MCF 10A (cell line): ENCODE results near the gene ACTN1. TPM values are rescaled to one million over a fixed set of nuclear protein-coding genes. Genes with fewer than 3 reads are reported as not detected.
"Not testable (repeated sequence)": the region's sequence is repeated elsewhere in the genome, so short reads cannot be mapped to it uniquely, and the experiment has no call there.

Experiments used
- Bru-seq: library from RNA; stranded (reverse); fragments of 400-500 nt; gene quantifications from one replicate; lab custom pipeline; 2021; lab: Mats Ljungman, UMichigan
- BruChase-seq, 2 experiments: library from RNA; stranded (reverse); fragments of 400-500 nt; gene quantifications; one replicate each; lab custom pipeline; 2021; lab: Mats Ljungman, UMichigan
- BruUV-seq: library from RNA; stranded (reverse); fragments of 400-500 nt; replicated peaks from 2 replicates; lab custom pipeline; 2021; lab: Mats Ljungman, UMichigan
- CTCF ChIA-PET: fragments of 300-600 bp; sonication (Branson Sonifier 250); formaldehyde crosslinking; extraction: SDS; loops from one replicate; lab custom pipeline; 2021; ENCODE audit warnings: antibody characterized with exemption, inconsistent platforms; lab: Yijun Ruan, JAX
- POLR2A ChIA-PET: fragments of 300-600, 350-650 bp; sonication (Branson Sonifier 250); formaldehyde crosslinking; extraction: SDS; loops from one replicate; lab custom pipeline; 2020; ENCODE audit warnings: antibody characterized with exemption, inconsistent platforms; lab: Yijun Ruan, JAX
- DNase-seq: peaks from one replicate; pipeline ENCODE4 v3.0.0-alpha.2; 2018; ENCODE audit not compliant: unreplicated experiment
- H3K27ac Mint-ChIP-seq: one replicate; pipeline ENCODE4 v1.8.0; 2022; ENCODE audit warnings: mild to moderate bottlenecking, low read depth, mixed read lengths; ENCODE audit not compliant: unreplicated experiment
- H3K27me3 Mint-ChIP-seq: one replicate; pipeline ENCODE4 v1.8.0; 2022; ENCODE audit warnings: mixed read lengths; ENCODE audit not compliant: insufficient read depth, unreplicated experiment
- H3K36me3 Mint-ChIP-seq: one replicate; pipeline ENCODE4 v1.8.0; 2022; ENCODE audit warnings: mild to moderate bottlenecking, moderate library complexity, mixed read lengths; ENCODE audit not compliant: insufficient read depth, unreplicated experiment
- H3K4me1 Mint-ChIP-seq: one replicate; pipeline ENCODE4 v1.8.0; 2022; ENCODE audit warnings: mixed read lengths; ENCODE audit not compliant: insufficient read depth, unreplicated experiment
- H3K4me3 Mint-ChIP-seq: one replicate; pipeline ENCODE4 v1.8.0; 2022; ENCODE audit warnings: mild to moderate bottlenecking, moderate library complexity, mixed read lengths; ENCODE audit not compliant: unreplicated experiment
- H3K9me3 Mint-ChIP-seq: one replicate; pipeline ENCODE4 v1.8.0; 2022; ENCODE audit warnings: mixed read lengths; ENCODE audit not compliant: unreplicated experiment
- CTCF ChIP-seq: fragments of 200-600 bp; IDR thresholded peaks from one replicate; pipeline ENCODE4 v1.8.0; 2022; ENCODE audit warnings: antibody characterized with exemption, mild to moderate bottlenecking; ENCODE audit not compliant: unreplicated experiment
- intact Hi-C: fragments of 100-400 bp; cut with micrococcal nuclease; formaldehyde crosslinking; loops from 2 replicates; pipeline ENCODE4 v1.14.1; 2022
- long read RNA-seq: library from polyadenylated mRNA; stranded (forward); transcript quantifications from one replicate; pipeline ENCODE4 v2.0.0, GENCODE V29; 2022
- total RNA-seq: library from RNA; stranded (reverse); gene quantifications from 2 replicates; pipeline ENCODE4 v1.2.3, GENCODE V29; 2022

ACTN1 gene
- total RNA-seq, result 239 and 312 TPM in 2 replicates
- Bru-seq, nascent RNA, result percentile 89 among the genes with signal in this experiment
- percentile 87 among the genes with signal in this experiment for BruChase-seq, experiment 1, labeled RNA remaining after a 6-hour chase
- percentile 84 among the genes with signal in this experiment for BruChase-seq, experiment 2, labeled RNA remaining after a 2-hour chase
- long read RNA-seq, full-length matches to known transcripts, result 1,050 of 1,215 reads
- long read RNA-seq, partial matches to known transcripts, result 74 of 1,215 reads
- long read RNA-seq, other reads (novel, unspliced or antisense), result 91 of 1,215 reads

GRCh38 chr14:68979021-68979721, at the start of gene ACTN1:
Gene ACTN1 (minus strand): TSS chr14:68979302. CDS start chr14:68979056, 246 bp downstream.
- intact Hi-C loops, result loop anchor here (1.0 to 2.0 kb wide), 2 partner anchors 39 to 112 kb away; no protein-coding TSS in a partner anchor
- Mint-ChIP-seq H3K27ac (peak within 1 kb of the TSS; percentile 95), H3K4me1 (peaks cover 56% of the 10 kb centered on the region), H3K27me3 (no peaks in the 10 kb centered on the region), H3K36me3 (peaks cover 11% of the 10 kb centered on the region), H3K9me3 (no peaks in the 10 kb centered on the region), H3K4me3 (peak within 1 kb of the TSS; percentile 78)
- ChIA-PET CTCF (interaction anchor here (0.6 to 0.7 kb wide), 2 partner anchors 117 to 894 kb away, joined by 3 read pairs; no protein-coding TSS in a partner anchor), POLR2A (interaction anchor here (0.7 to 2.2 kb wide), 9 partner anchors 9 to 87 kb away, joined by 3 to 28 read pairs (median 4); no protein-coding TSS in a partner anchor)
- no TSS peak for BruUV-seq
- peak; percentile 98 for DNase-seq
- no peak for TF ChIP-seq CTCF

GRCh38 chr14:69027242-69027913, 48.3 kb upstream of the ACTN1 start:
- DNase-seq, result no peak
- H3K9me3 Mint-ChIP-seq, result no peaks in the 10 kb centered on the region
- H3K27ac Mint-ChIP-seq, result no peak overlapping the region
- no peaks in the 10 kb centered on the region for H3K27me3 Mint-ChIP-seq
- no TSS peak for BruUV-seq
- H3K4me1 Mint-ChIP-seq, result no peaks in the 10 kb centered on the region
- ChIA-PET POLR2A (interaction anchor here (0.9 kb wide), 1 partner anchor 27 kb away, joined by 4 read pairs; no protein-coding TSS in a partner anchor), CTCF (interaction anchor here (0.7 to 1.4 kb wide), 5 partner anchors 9 to 116 kb away, joined by 3 to 7 read pairs (median 4); no protein-coding TSS in a partner anchor)
- no peak overlapping the region for H3K4me3 Mint-ChIP-seq
- no peaks in the 10 kb centered on the region for H3K36me3 Mint-ChIP-seq
- TF ChIP-seq CTCF, result no peak
- intact Hi-C loops, result no loop called here

- H3K4me3 Mint-ChIP-seq, result no peak overlapping the region
- ChIA-PET CTCF (no interaction called here), POLR2A (interaction anchor here (0.9 kb wide), 1 partner anchor 9 kb away, joined by 3 read pairs; no protein-coding TSS in a partner anchor)
- no peaks in the 10 kb centered on the region for H3K27me3 Mint-ChIP-seq
- no TSS peak for BruUV-seq
- no peaks in the 10 kb centered on the region for H3K9me3 Mint-ChIP-seq
- H3K4me1 Mint-ChIP-seq, result no peaks in the 10 kb centered on the region
- TF ChIP-seq CTCF, result no peak
- no peak overlapping the region for H3K27ac Mint-ChIP-seq
- no peaks in the 10 kb centered on the region for H3K36me3 Mint-ChIP-seq
- intact Hi-C loops, result no loop called here
- no peak for DNase-seq
Observed at GRCh38 chr14:69023035-69023434, 43.9 kb upstream of the ACTN1 start.

GRCh38 chr14:69022093-69022492, 43.0 kb upstream of the ACTN1 start:
- BruUV-seq, POLR2A ChIA-PET, H3K27ac Mint-ChIP-seq, DNase-seq, H3K36me3 Mint-ChIP-seq, H3K4me3 Mint-ChIP-seq, intact Hi-C loops, H3K4me1 Mint-ChIP-seq, H3K9me3 Mint-ChIP-seq, CTCF ChIA-PET, H3K27me3 Mint-ChIP-seq: not testable (repeated sequence)
